Measurements from ENCODE around the gene TNFRSF1B. TPM values are rescaled to one million over a fixed set of nuclear protein-coding genes. Genes with fewer than 3 reads are reported as not detected.

The TNFRSF1B gene
- total RNA-seq, 2 donors from 2014 or later, result 17.0 to 25.6 TPM

GRCh38 chr1:12204140-12204539 lies 37.3 kb downstream of the TNFRSF1B start:
- H3K9me3 ChIP-seq, result no peaks in the 10 kb centered on the region
- no peak for TF ChIP-seq CTCF (IDR thresholded peaks at IDR 0.05)
- no peak for DNase-seq (ENCODE audit: low spot score)
- no peaks in the 10 kb centered on the region for H3K27me3 ChIP-seq
- no peak overlapping the region for H3K4me3 ChIP-seq
- peaks cover 19% of the 10 kb centered on the region for H3K36me3 ChIP-seq
- H3K27ac ChIP-seq, result no peak overlapping the region
- peaks cover 0 to 7% of the 10 kb centered on the region in 2 donors for H3K4me1 ChIP-seq

GRCh38 chr1:12204754-12205658 lies 38.2 kb downstream of the TNFRSF1B start:
- Histone ChIP-seq H3K4me3 (no peak overlapping the region), H3K27ac (no peak overlapping the region), H3K9me3 (no peaks in the 10 kb centered on the region), H3K36me3 (peaks cover 19% of the 10 kb centered on the region), H3K4me1 (peaks cover 0 to 8% of the 10 kb centered on the region in 2 donors), H3K27me3 (no peaks in the 10 kb centered on the region)
- TF ChIP-seq CTCF (IDR thresholded peaks at IDR 0.05), result no peak
- no peak for DNase-seq (ENCODE audit: low spot score)

GRCh38 chr1:12206238-12206637 lies 39.4 kb downstream of the TNFRSF1B start:
- Histone ChIP-seq H3K4me1 (peaks cover 0 to 8% of the 10 kb centered on the region in 2 donors), H3K36me3 (peaks cover 19% of the 10 kb centered on the region), H3K27me3 (no peaks in the 10 kb centered on the region), H3K9me3 (no peaks in the 10 kb centered on the region), H3K4me3 (no peak overlapping the region), H3K27ac (no peak overlapping the region)
- DNase-seq (ENCODE audit: low spot score), result no peak
- no peak for TF ChIP-seq CTCF (IDR thresholded peaks at IDR 0.05)

GRCh38 chr1:12206792-12207424 lies 40.1 kb downstream of the TNFRSF1B start:
- DNase-seq (ENCODE audit: low spot score), result no peak
- Histone ChIP-seq H3K27me3 (no peaks in the 10 kb centered on the region), H3K36me3 (peaks cover 17% of the 10 kb centered on the region), H3K27ac (no peak overlapping the region), H3K9me3 (no peaks in the 10 kb centered on the region), H3K4me1 (peaks cover 0 to 8% of the 10 kb centered on the region in 2 donors), H3K4me3 (no peak overlapping the region)
- TF ChIP-seq CTCF (IDR thresholded peaks at IDR 0.05), result no peak

- Histone ChIP-seq H3K27me3 (no peaks in the 10 kb centered on the region), H3K36me3 (peaks cover 3% of the 10 kb centered on the region), H3K4me3 (no peak overlapping the region), H3K27ac (no peak overlapping the region), H3K9me3 (no peaks in the 10 kb centered on the region), H3K4me1 (peaks cover 0 to 8% of the 10 kb centered on the region in 2 donors)
- no peak for DNase-seq (ENCODE audit: low spot score)
- TF ChIP-seq CTCF (IDR thresholded peaks at IDR 0.05), result no peak
Measured at GRCh38 chr1:12208271-12208670, 41.5 kb downstream of the TNFRSF1B start.
